ENCODE data around the gene DLGAP1.
"Not testable (repeated sequence)": the region's sequence is repeated elsewhere in the genome, so short reads cannot be mapped to it uniquely, and the experiment has no call there.

Gene DLGAP1

DNA sequence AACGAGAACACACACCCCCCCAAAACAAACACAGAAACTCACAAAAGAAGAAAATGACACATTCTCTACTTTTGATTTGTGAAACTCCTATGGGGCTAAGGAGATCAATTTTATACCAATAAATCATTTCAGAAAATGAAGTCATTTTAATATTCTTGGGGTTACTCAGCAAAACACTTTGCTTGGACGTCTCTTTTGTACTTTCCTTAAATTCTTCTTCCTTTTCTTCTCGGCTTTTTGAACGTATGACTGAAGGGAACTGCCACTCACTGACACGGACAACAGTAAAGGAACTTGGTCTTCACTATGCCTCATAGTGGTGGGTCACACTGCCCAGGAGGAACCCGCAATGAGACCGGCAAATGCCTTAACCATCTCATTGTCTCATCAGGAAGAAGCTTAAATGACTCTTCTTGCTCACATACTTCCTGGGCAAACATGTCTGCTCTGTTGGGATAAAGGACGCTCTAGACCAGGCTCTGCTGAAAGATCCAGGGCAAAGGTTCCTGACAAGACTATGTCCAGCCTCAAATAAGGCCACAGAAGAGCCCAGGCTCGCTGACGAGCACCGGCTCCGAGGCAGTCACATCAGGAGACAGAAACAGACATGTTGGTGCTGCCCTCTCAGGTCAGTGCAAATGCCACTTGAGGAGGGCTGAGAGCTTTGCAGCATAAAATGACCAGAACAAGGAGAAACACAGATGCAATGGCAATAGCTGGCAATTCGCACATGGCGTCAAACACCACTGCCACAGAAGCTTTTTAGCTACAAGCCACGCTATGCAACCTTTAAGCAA lies 799.7 kb downstream of the DLGAP1 start:
- no peak for DNase-seq (ENCODE audit: low spot score)

GRCh38 chr18:3654442-3655253 lies 800.5 kb downstream of the DLGAP1 start:
- no peak for DNase-seq (ENCODE audit: low spot score)

DNA sequence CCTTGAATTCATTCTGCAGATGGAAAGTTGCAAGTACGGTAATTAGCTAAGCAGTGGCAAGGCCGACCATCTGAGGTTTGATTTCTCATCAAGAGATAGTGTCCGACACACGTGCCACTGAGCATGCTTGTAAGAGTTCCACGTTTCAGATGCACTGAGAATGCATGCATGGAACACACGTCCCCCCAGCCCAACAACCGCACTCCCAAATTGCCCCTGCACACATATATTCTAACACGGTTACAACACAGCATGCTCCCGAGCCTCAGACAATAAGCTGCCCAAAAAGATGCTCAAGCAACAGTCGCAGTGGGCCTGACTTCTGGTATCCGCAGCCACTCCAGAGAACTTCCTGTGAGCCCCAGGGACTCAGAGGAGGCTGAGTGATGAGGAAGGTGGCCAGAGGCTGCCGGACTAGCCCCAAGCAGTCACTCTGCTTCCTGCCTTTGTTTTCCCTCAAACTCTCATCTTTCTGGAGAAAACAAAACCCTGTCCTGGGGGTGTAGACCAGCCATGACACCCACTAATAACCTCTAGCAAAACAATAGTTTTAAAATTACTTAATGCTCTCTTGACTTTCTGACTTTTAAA lies 801.2 kb downstream of the DLGAP1 start:
- DNase-seq (ENCODE audit: low spot score): no peak

GRCh38 chr18:3653263-3653850 lies 801.8 kb downstream of the DLGAP1 start:
- no peak for DNase-seq (ENCODE audit: low spot score)

DNA sequence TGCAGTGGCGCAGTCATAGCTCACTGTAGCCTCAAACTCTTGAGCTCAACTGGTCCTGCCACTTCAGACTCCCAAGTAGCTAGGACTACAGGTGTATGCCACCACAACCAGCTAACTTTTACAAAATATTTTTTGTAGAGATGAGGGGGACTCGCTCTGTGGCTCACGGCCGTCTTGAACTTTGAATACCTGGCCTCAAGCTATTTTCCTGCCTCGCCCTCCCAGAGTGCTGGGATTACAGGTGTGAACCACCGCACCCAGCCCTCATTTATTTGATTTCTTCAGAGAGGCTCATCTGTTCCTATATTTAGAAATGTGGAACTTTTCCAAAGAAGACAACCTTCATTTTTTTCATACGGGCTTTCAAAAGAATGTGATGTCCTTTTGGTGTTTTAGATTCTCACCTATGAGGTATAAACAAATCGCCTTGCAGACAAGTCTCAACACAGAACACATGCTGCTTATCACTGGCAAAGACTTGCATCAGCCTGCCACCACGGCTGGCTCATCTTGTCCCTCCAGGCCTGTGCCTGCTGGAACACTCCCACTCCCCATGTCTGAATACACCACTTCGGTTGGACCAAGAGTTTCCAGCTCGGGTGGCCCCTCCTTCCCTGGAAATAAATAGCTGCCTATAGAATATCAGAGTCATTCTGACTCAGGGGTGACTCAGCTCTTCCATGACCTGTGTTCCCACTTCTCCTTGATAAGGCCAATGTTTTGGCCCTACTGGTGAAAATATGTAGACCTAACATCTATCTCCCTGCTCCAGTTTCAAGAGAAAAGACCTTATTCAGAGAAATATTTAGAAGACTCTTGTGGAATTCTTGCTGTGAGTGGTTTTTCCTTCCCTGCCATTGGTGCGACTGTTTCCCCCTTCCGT lies 802.5 kb downstream of the DLGAP1 start:
- DNase-seq (ENCODE audit: low spot score): peak; percentile 74

DNA sequence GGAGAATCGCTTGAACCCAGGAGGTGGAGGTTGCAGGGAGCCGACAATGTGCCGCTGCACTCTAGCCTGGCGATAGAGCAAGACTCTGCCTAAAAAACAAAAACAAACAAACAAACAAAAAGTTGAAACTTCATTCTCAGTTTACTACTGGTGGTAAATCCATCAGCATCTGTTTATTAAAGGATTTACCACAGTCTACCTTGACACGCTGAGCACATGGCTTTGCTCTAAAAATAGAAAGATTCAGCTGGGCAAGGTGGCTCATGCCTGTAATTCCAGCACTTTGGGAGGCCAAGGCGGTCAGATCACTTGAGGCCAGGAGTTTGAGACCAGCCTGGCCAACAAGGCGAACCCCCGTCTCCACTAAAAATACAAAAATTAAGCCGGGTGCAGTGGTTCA lies 803.8 kb downstream of the DLGAP1 start:
- no peak for DNase-seq (ENCODE audit: low spot score)

DNA sequence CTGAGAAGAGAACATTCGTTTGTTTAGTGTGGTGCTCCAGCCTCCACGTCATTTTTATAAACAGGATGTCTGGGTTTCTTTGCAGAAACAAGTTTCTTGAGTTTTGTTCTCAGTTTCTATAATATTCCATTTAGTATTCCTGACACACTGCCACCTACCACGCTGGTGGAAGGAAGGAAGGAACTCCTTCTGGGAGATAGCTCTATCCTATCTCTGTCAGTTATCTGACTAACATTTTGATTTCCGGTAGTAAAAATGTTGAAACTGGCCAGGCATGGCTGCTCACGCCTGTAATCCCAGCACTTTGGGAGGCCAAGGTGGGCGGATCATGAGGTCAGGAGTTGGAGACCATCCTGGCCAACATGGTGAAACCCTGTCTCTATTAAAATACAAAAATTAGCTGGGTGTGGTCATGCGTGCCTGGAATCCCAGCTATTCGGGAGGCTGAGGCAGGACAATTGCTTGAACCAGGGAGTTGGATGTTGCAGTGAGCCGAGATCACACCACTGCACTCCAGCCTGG lies 804.5 kb downstream of the DLGAP1 start:
- DNase-seq (ENCODE audit: low spot score): not testable (repeated sequence)

- no peak for DNase-seq (ENCODE audit: low spot score)
Observed at GRCh38 chr18:3649633-3650426, 805.3 kb downstream of the DLGAP1 start.

DNA sequence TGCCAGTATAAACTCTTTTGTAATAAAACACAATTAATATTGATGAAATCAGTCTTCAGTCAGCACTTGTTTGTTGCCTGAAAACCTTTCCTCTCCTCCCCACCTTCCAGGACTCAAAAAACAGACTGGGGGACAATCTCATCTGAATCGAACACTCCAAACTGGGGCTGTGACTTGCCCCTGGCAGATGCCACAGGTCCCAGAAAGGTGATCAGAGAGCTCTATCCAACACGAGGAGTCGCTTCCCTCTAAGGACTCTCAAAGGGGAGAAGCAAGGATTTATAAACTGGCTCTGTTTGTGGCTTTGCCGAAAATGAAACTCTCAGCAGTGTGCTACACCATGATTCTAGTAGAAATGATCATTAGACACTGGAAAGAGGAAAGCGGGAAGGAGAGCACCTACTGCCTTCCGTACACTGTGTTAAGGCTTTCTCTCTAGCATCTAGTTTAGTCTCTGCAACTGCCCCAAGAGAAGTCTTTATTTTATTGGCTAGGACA lies 805.9 kb downstream of the DLGAP1 start:
- no peak for DNase-seq (ENCODE audit: low spot score)

DNA sequence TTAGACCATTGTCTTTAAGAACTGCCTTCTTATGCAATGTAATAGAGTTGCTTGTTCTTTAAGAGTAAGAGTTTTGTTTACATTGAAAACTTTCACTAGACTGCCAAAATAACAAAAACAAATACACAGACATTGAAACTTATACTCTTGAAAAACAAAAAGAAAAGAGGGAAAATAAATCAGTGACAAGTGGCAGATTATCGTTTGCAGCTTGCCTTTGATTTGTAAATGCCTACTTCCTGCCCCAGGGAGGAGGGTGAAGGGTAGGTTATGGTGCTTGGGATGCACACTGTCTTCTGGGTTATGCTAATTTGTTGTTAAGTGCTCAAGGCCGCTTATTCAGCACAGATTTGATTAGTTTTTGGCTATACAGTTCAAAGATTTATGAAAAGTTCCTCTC lies 806.5 kb downstream of the DLGAP1 start:
- DNase-seq (ENCODE audit: low spot score): no peak

- no peak for DNase-seq (ENCODE audit: low spot score)
Observed at GRCh38 chr18:3648200-3648599, 806.9 kb downstream of the DLGAP1 start.

DNA sequence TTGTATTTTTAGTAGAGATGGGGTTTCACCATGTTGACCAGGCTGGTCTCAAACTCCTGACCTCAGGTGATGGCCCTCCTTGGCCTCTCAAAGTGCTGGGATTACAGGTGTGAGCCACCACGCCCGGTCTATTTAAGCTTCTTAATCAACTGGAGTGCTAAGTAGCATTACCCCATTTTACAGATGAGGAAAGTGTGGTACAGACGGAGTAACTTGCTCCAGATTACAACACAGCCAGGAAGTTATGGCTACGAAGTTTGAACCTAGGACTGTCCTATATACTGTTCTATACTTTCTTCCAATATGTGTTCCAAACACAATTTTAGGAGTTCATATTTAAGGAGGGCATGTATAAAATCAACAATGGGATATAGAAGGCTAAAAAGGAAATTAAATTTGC lies 807.5 kb downstream of the DLGAP1 start:
- DNase-seq (ENCODE audit: low spot score): no peak

- no peak for DNase-seq (ENCODE audit: low spot score)
Observed at GRCh38 chr18:3645384-3646156, 809.5 kb downstream of the DLGAP1 start.

DNA sequence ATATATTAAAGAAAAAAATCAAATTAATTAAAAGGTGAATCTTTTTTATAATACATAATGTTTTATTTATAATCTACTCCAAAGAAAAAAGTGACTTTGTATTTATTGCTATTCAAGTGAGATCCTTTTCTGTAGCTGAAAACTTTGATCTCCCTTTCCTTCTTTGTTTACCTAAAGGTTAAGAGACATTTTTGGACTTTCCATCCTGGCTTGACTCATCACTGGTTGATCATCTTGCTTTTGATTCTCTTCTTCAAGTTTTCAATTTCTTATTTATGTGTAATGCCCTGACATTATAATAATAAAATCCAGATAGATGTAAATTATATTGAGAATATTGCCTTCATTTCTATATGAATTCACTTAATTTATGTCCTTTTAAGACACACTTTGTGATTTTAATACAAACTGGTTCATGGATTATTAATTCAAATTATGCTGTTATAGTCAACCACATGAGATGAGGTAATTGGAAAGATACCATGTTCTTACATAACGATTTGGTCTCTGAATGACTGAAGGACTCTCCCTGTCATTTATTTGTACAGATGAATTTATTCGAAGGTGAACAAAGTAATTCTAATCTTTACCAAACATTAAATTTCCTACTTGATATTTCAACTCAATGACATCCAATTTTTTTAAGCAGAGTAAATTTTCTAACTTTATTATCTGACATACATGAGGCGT lies 820.7 kb downstream of the DLGAP1 start:
- no peak for DNase-seq (ENCODE audit: low spot score)

DNA sequence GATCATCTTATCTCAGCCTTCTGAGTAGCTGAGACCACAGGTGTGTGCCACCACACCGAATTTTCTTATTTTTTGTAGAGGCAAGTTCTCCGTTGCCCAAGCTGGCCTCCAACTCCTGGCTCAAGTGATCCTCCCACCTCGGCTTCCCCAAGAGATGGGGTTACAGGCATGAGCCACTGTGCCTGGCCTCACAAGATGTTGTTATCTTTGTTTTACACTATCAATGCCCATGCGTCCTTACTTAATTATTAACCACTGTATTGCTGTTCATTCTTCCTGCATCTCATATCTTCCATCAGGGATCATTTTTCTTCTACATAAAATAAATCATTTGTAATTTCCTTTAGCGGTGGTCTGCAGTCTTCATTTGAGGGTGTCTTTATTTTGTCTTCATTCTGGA lies 823.2 kb downstream of the DLGAP1 start:
- DNase-seq (ENCODE audit: low spot score): no peak

- DNase-seq (ENCODE audit: low spot score): no peak
Observed at GRCh38 chr18:3626929-3627458, 828.1 kb downstream of the DLGAP1 start.

DNA sequence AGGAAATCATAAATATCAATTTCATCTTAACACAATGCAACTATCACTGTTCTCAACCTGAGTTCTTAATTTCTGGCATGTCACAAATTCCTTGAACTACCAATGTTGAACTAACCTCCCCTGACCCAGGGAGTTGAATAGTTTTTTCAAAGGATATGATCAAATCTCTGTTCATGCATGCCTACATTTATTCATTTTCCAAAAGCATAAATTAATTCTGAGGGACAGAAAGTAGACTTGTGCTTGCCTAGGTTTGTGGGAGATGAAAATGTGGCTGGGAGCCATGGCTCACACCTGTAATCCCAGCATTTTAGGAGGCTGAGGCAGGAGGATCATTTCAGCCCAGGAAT lies 829.4 kb downstream of the DLGAP1 start:
- no peak for DNase-seq (ENCODE audit: low spot score)

- DNase-seq (ENCODE audit: low spot score): peak; percentile 86
Observed at GRCh38 chr18:3624935-3625741, 830.0 kb downstream of the DLGAP1 start.
